ENCODE results near the gene S100A7.
A peak's percentile ranks its signal among the peaks of the same experiment; 100 is the strongest.
"Not testable (repeated sequence)": the region's sequence is repeated elsewhere in the genome, so short reads cannot be mapped to it uniquely, and the experiment has no call there.

Gene S100A7

DNA sequence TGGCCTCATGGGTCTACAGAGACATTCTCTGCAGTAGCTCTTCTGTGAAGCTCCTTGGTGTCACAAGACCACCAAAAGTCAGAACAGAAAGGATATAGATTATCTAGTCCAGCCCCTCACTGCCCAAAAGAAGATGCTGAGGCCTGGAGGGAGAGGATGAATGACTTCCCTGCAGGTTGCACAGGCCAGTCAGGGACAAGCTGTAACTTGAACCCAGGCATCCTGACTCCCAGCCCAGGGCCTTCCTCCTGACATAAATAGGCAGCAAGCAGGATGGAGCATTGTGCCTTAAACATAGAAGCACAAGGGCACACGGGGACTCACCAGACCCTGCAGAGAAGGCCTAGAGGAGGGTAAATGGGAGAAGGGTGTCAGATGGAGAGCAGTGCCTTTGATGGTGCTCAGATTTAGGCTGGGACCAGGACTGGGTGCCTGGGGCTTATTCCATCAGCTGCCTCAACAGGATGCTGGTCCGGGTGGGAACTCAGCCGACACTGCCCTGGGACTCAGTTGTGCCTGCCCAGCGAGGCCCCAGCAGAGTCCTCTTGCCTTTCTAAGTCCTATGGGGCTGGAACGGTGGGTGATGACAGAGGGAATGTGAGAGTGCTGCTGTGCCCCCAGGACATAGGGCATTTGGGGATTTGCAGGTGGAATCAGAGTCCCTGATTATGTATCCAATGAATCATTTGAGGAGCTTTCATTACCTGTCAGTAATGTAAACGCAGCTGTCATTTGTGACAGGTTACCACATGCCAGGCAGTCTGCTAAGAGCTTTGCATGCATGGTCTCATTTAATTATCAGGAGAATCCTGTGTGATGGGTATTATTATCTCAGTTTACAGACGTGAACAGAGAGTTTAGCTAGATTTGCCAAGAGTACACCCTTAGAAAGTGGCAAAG lies 30.9 kb downstream of the S100A7 start:
- no peak for DNase-seq

GRCh38 chr1:153428791-153429190 lies 31.7 kb downstream of the S100A7 start:
- DNase-seq: no peak

- DNase-seq: no peak
Observed at GRCh38 chr1:153428073-153428638, 32.3 kb downstream of the S100A7 start.

DNA sequence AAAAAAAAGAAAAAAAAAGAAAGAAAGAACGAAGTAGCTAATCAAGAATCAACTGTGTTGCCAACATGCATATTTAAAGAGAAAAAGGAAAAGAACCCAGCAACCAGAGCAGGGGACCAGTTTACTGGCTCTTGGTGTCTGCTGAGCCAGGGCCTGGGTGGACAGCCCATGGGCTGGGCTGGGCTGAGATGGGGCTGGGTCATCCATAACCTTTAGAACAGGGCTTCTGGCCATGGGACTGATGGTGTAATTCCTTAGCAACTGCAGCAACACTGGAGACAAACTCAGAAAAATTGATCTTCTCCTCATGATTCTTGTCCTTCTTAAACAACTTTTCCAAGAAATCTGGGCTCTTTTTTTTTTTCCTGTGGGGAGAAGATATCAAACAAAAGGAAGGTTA lies 33.6 kb downstream of the S100A7 start:
- no peak for DNase-seq

- peak; percentile 45 to 61 for DNase-seq
Observed at GRCh38 chr1:153422450-153423068, 37.9 kb downstream of the S100A7 start.

- no peak for DNase-seq
Observed at GRCh38 chr1:153420306-153420705, 40.1 kb downstream of the S100A7 start.

- not testable (repeated sequence) for DNase-seq
Observed at GRCh38 chr1:153419436-153419793, 41.0 kb downstream of the S100A7 start.

DNA sequence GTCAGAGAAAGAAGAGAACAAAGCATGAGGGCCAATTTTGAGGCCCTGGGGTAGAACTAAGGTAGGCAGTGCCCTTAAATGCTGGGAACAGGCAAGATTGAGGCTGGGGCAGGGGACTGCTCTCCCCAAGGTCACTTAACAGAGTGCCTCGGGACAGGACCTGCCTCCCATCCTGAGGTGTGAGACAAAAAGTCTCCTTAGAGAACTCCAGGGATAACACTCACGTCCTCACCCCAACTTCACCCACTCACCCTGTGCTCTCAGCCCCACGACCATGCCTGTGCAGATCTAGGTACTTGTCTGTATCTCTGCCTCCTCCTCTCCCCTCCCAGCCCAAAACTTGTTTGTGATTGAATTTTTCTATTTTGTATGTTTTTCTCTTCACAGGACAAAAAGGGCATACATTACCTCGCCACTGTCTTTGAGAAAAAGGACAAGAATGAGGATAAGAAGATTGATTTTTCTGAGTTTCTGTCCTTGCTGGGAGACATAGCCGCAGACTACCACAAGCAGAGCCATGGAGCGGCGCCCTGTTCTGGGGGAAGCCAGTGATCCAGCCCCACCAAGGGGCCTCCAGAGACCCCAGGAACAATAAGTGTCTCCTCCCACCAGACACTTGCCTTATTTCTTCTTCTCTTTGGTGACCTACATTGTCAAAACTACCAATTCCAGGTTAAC lies 41.6 kb downstream of the S100A7 start:
- not testable (repeated sequence) for DNase-seq

GRCh38 chr1:153417136-153417888 lies 43.1 kb downstream of the S100A7 start:
- DNase-seq: no peak

DNA sequence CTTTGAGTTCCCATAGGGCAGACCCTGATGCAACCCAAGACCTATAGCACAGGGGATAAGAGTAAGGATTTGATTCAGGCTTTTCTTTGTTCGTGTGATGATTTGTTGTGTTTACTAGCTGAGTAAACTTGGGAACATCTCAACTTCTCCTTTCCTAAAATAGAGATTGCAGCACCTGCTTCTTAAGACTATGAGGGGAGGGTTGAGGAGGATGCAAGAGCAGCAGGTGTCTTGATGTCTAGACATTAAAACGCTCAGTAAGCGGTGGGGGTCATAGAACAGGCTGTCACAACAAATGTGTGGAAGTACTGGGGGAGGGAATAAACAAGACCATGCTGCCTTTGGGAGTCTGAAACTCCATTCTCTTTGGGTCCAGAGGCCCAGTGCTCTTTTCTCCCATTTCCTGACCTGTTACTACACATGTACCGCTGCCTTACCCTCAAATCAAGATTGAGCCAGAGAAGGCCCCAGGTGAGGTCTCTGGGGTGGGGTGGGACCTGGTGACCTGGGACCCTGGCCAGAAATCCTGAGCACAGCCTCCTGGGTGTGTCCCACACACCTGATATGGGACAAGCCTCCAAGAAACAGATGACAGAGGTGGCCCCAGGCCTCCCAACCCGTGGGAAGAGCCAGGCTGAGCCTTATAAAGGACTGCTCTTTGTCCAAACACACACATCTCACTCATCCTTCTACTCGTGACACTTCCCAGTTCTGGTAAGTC lies 44.4 kb downstream of the S100A7 start, which contains the start of gene S100A7A:
TSS of gene S100A7A (plus strand) at position 671 of the 721 bp plus-strand sequence. CDS start 1,563 bp downstream, outside the sequence.
- DNase-seq: no peak

DNA sequence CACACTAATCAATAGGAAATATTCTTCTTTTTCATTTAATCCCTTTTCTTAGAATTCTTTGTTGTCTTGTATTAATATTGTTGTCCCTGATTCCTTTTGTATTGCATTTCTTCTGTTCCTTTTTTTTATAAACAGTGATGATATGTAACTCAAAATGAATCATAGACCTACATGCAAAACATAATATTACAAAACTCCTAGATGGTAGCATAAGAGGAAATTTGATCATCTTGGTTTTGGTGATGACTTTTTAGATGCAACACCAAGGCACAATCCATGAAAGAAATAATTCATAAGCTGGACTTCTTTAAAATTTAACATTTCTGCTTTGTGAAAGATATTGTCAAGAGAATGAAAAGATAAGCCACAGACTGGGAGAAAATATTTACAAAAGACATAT lies 46.5 kb downstream of the S100A7 start:
- not testable (repeated sequence) for DNase-seq
